ENCODE results near the gene FAM168A.
"Not testable (repeated sequence)": the region's sequence is repeated elsewhere in the genome, so short reads cannot be mapped to it uniquely, and the experiment has no call there.

FAM168A gene

DNA sequence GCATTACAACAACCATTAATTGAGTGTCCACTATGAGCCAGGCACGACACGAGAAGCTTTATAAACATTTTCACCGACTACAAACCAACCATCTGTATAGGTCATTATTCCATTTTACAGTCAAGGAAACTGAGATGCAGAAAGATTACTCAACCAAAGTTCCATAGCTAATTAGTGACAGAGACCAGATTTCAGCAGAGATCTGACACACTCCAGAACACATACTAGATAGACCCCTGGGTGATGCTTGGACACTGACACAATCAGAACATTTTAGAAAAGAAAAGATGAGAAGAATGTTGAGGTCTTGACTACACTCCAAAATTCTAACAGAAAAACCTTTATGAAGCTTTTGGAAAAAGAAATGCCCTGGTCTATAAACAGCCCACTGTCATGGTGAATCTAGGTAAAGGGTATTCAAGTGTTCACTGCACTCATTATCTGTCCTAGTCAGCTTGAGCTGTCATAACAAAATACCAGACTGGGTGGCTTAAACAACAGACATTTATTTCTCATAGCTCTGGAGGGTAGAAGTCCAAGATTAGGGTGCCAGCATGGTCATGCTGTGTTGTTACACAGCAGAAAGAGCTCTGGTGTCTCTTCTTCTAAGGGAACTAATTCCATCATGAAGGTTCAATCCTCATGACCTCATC lies 132.8 kb downstream of the FAM168A start:
- DNase-seq = no peak

DNA sequence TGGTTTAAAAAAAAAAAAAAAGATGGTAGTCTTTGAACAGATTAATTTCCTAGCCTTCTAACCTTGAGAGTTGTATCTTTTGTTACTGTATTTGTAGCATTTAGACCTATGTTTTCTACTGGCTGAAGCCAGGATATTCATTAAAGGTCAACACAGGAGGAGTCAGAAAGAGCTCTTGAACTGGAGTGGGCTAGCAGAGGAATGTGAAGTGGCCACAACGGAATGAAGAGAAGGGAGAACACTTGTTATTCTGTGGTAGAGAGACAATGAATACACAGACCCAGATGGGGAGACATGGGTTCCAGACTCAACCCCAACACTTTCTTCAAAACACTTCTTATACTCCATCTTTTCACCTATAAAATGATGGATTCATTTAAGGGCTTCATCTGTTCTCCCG lies 133.6 kb downstream of the FAM168A start:
- DNase-seq = no peak

GRCh38 chr11:73463359-73463758 lies 134.6 kb downstream of the FAM168A start:
- DNase-seq = no peak

GRCh38 chr11:73461964-73462363 lies 135.9 kb downstream of the FAM168A start:
- no peak for DNase-seq

GRCh38 chr11:73461335-73461840 lies 136.5 kb downstream of the FAM168A start:
- no peak for DNase-seq

- DNase-seq = no peak
These were observed 139.7 kb downstream of the FAM168A start for GRCh38 chr11:73458201-73458600.

DNA sequence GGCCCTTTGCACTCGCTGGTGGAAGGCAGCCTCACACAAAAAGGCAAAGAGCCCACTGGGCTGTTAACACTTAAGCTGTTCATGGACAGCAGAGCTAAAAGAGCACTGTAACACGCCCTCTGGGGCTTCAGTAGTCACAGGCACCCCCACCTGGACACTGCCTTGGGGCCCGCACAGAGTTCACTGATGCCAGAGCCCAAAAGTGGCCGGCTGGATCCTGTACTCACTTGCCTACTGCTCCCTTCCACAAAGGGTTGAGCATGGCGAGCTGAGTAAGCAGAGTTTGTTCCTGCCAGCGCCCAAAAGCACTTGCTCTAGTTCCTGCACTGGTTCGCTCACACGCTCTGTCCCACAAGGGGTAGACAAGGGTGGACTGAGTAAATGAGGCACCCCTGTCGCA lies 142.9 kb downstream of the FAM168A start:
- no peak for DNase-seq

DNA sequence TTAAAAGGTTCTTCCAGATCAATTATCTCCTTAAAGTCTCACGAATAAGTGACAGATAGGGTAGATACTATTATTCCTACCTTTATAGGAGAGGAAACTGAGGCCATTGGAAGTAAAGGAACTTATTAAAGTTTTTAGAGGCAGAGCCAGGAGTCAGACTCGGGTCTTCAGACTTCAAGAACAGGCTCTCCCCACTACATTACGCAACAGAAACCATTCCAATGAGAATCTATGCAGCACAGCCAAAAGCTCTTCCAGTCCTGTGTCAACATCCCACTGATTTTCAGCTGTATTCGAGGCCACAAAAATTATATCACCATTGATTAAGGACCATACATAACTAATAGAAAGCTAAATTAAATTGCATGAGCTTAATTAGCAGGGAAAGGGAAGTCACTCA lies 144.3 kb downstream of the FAM168A start:
- DNase-seq = no peak

GRCh38 chr11:73452726-73453125 lies 145.2 kb downstream of the FAM168A start:
- no peak for DNase-seq

GRCh38 chr11:73451896-73452295 lies 146.0 kb downstream of the FAM168A start:
- no peak for DNase-seq

- no peak for DNase-seq
These were observed 151.1 kb downstream of the FAM168A start for GRCh38 chr11:73446766-73447165.

DNA sequence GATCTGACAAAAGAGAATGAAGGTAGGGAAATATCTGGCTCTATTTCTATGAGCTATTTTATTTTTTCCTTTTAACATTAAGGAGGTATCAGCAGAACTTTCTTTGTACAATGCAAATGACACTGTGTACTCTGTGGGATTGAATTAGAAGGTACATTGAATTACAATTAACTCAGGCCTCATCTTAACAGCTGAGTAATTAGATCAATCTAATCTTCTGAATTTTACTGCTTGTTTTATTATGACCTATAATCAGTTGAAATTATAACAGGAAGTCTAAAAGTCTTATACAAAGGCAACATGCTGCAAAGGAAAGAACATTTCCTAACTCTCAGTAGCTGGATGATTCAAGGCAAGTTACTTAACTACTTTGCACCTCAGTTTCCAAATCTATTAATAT lies 151.9 kb downstream of the FAM168A start:
- no peak for DNase-seq

- DNase-seq = no peak
These were observed 158.7 kb downstream of the FAM168A start for GRCh38 chr11:73439002-73439843.

GRCh38 chr11:73436859-73437258 lies 161.1 kb downstream of the FAM168A start:
- DNase-seq = not testable (repeated sequence)

DNA sequence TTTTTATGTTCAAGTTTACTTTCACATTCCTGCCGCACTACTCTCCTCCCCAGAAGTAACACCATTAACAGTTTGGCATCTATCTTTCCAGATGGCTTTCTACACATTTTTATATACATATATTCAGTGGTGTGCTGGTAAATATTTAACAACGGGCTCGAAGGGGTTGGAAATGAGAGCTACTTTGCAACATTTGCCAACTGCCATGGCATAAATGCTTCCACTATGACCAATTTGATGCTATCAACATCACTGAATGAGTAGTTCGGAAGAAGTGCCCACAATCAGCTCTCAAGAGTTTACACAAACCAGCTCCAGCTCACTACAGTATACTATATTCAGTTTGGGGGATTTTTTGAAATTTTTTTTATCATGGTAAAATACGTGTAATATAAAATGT lies 166.5 kb downstream of the FAM168A start:
- no peak for DNase-seq

DNA sequence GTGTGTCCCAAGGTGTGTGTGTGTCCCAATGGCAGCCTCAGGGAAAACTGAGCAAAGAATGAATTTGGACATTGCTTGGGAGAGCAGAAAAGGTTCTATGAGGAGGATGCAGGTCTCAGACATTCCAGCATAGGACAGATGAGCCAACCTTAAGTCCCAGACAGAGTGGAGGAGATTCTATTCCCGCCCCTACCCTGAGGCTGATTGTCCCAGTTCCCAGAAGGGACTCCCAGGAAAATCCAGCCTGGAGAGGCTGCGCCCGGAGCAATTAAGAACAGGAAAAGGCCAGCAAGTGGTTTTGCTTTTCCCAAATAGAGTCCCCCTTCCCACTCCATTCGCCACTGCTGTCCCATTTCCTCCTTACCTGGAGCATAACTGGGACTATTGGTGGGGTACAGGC lies 167.6 kb downstream of the FAM168A start:
- no peak for DNase-seq

DNA sequence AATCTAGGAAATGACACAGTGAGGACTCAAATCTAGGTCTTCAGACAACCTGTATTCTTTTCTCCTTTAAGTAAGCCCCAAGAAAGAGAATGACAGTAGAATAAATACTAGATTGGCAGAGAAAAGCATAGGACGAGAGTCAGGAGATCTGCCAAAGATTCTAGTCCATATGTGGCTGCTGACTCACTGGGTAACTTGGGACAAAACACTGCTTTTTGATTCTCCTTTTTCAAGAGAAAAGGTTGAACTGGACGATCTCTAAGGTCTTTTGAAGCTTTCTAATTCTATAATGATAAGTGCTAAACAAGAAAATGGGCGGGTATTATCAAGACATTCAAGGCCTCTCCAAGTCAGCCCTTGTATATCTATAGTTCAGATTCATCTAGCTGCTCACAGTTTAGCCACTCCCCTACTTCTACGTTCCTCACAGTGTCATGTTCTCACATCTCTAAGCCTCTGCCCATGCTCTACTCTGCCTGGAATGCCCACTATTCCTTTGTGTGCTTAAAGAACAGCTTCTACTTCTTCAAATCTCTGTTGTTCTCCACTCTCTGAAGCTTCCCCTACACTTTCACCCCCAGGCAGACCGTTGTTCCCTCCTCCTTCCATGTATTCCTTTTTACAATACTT lies 168.7 kb downstream of the FAM168A start:
- DNase-seq = no peak

- no peak for DNase-seq
These were observed 169.2 kb downstream of the FAM168A start for GRCh38 chr11:73428699-73429098.

DNA sequence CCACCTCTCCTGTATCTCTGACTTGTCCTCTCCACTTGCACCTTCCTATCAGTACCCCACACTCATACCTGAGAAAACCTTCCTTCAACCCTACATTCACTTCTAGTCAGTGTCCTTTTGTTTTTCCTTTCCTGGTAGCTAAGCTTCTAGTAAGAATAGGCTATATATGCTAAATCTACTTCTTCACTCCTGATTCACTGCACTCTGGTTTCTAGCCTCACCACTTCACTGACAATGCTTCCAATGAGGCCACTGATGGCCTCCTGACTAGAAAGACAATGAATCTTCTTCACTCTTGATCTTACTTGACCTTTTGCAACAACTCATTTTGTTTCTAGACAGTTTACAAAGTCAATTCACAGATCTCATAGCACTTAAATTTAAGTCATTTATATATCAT lies 169.7 kb downstream of the FAM168A start:
- DNase-seq = no peak

DNA sequence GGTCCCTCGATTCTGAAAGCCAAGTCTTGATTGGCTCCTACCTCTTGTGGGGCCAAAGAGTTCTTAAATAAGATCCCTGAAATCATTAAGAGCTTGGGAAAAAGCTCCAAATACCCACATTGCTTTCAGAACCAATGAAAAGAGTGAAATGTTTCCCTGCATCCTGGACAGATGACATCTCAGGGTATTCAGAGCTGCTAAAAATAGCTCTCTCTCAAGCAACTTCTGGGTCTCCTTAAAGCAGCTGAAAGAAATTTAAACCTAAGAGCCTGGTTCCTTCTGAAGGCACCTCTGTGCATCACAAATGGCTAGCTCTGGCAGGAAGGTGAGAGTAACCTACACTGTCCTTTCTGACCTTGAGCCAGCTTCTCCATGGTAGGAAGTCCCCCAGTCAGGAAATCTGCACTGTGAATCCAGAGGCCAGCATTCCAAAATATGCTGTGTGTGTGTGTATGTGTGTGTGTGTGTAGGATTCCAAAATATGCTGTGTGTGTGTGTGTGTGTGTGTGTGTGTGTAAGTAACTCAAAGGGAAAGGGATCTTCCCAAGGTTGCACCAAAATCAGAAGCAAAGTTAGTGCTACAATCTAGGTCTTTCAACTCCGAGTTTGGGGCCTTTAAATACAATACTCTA lies 171.6 kb downstream of the FAM168A start:
- DNase-seq = no peak

- no peak for DNase-seq
These were observed 172.8 kb downstream of the FAM168A start for GRCh38 chr11:73425108-73425507.

- no peak for DNase-seq
These were observed 174.4 kb downstream of the FAM168A start for GRCh38 chr11:73423506-73423905.

- no peak for DNase-seq
These were observed 175.0 kb downstream of the FAM168A start for GRCh38 chr11:73422886-73423285.
